ENCODE data around the gene VPS41.
"Not testable (repeated sequence)": the region's sequence is repeated elsewhere in the genome, so short reads cannot be mapped to it uniquely, and the experiment has no call there.

Gene VPS41

GRCh38 chr7:38908759-38909335, at the start of gene VPS41:
TSS of gene VPS41 (minus strand) at chr7:38909191. CDS start at chr7:38909174, 17 bp downstream.
- DNase-seq (ENCODE audit: low read depth): peak; percentile 63

- DNase-seq (ENCODE audit: low read depth): no peak
Measured at GRCh38 chr7:38955892-38956291, 46.9 kb upstream of the VPS41 start.

GRCh38 chr7:38953971-38954370, 45.0 kb upstream of the VPS41 start:
- no peak for DNase-seq (ENCODE audit: low read depth)

- DNase-seq (ENCODE audit: low read depth): no peak
Measured at GRCh38 chr7:38953227-38953626, 44.2 kb upstream of the VPS41 start.

GRCh38 chr7:38951213-38951612, 42.2 kb upstream of the VPS41 start:
- no peak for DNase-seq (ENCODE audit: low read depth)

GRCh38 chr7:38950309-38950708, 41.3 kb upstream of the VPS41 start:
- no peak for DNase-seq (ENCODE audit: low read depth)

GRCh38 chr7:38947541-38947940, 38.5 kb upstream of the VPS41 start:
- not testable (repeated sequence) for DNase-seq (ENCODE audit: low read depth)

- no peak for DNase-seq (ENCODE audit: low read depth)
Measured at GRCh38 chr7:38942431-38943051, 33.5 kb upstream of the VPS41 start.

GRCh38 chr7:38940774-38941173, 31.8 kb upstream of the VPS41 start:
- DNase-seq (ENCODE audit: low read depth): no peak

GRCh38 chr7:38938589-38938988, 29.6 kb upstream of the VPS41 start:
- DNase-seq (ENCODE audit: low read depth): no peak

- no peak for DNase-seq (ENCODE audit: low read depth)
Measured at GRCh38 chr7:38938001-38938485, 29.1 kb upstream of the VPS41 start.

- DNase-seq (ENCODE audit: low read depth): no peak
Measured at GRCh38 chr7:38936641-38937040, 27.6 kb upstream of the VPS41 start.

- DNase-seq (ENCODE audit: low read depth): no peak
Measured at GRCh38 chr7:38934536-38934935, 25.5 kb upstream of the VPS41 start.

GRCh38 chr7:38934051-38934450, 25.1 kb upstream of the VPS41 start:
- DNase-seq (ENCODE audit: low read depth): no peak

- no peak for DNase-seq (ENCODE audit: low read depth)
Measured at GRCh38 chr7:38932509-38933168, 23.6 kb upstream of the VPS41 start.

- DNase-seq (ENCODE audit: low read depth): no peak
Measured at GRCh38 chr7:38929460-38930171, 20.6 kb upstream of the VPS41 start.

- DNase-seq (ENCODE audit: low read depth): no peak
Measured at GRCh38 chr7:38928506-38928905, 19.5 kb upstream of the VPS41 start.

- DNase-seq (ENCODE audit: low read depth): no peak
Measured at GRCh38 chr7:38927751-38928150, 18.8 kb upstream of the VPS41 start.

GRCh38 chr7:38920731-38921130, 11.7 kb upstream of the VPS41 start:
- no peak for DNase-seq (ENCODE audit: low read depth)

- DNase-seq (ENCODE audit: low read depth): no peak
Measured at GRCh38 chr7:38916396-38916795, 7.4 kb upstream of the VPS41 start.

GRCh38 chr7:38909870-38910269, 879 bp upstream of the VPS41 start:
- DNase-seq (ENCODE audit: low read depth): no peak

GRCh38 chr7:38907766-38908165, 1.2 kb downstream of the VPS41 start:
- DNase-seq (ENCODE audit: low read depth): no peak

GRCh38 chr7:38907066-38907465, 1.9 kb downstream of the VPS41 start:
- no peak for DNase-seq (ENCODE audit: low read depth)

Measured in activated gamma-delta T cell treated with anti-CD3 and anti-CD28 coated beads, Interleukin-2, amount 50 U/mL, for 16 hours (primary cell).